Right cardiac atrium (tissue), 5 donors: ENCODE results near the gene TAF4. TPM values are rescaled to one million over a fixed set of nuclear protein-coding genes. Genes with fewer than 3 reads are reported as not detected.

ENCODE experiments used
- ATAC-seq, 2 donors: fragments of 200-7000 bp; cut with Tn5 transposase; one replicate each; pipeline versions ENCODE4 v1.8.0 to v1.9.1; 2020; ENCODE audit warnings: moderate library complexity in 2 of 2, mild to moderate bottlenecking in 1 of 2
- DNase-seq, 3 donors: peaks; one replicate each; pipeline ENCODE4 v3.0.0-alpha.2; 2020
- H3K27ac ChIP-seq: one replicate; pipeline ENCODE4 v1.5.1; 2013; ENCODE audit warnings: mild to moderate bottlenecking, low read length, control low read depth, moderate library complexity
- H3K27me3 ChIP-seq: one replicate; pipeline ENCODE4 v1.6.1; 2013; ENCODE audit not compliant: control insufficient read depth, insufficient read depth
- H3K4me1 ChIP-seq: one replicate; pipeline ENCODE4 v1.6.1; 2013; ENCODE audit warnings: low read length; ENCODE audit not compliant: control insufficient read depth, insufficient read depth
- H3K4me3 ChIP-seq: one replicate; pipeline ENCODE4 v1.5.1; 2013; ENCODE audit warnings: low read length, control low read depth
- H3K9me3 ChIP-seq: one replicate; pipeline ENCODE4 v1.6.1; 2013; ENCODE audit warnings: low read length; ENCODE audit not compliant: control insufficient read depth
- WGBS: extraction: QIAGEN DNeasy Blood & Tissue Kit; methylation state at CpG from one replicate; pipeline ENCODE4 v1.1.7; 2013; 5-methylcytosine and 5-hydroxymethylcytosine counted together
- intact Hi-C, 4 donors: fragments of 100-400 bp; cut with DNase I; formaldehyde crosslinking; loops; one replicate each; pipeline versions ENCODE4 v1.11.0 to v1.14.0; 2022 to 2023
- polyA plus RNA-seq: library from polyadenylated mRNA; stranded (reverse); fragments of 200-250 nt; gene quantifications from one replicate; pipeline ENCODE4 v1.2.3, GENCODE V29; 2013
- total RNA-seq, 4 donors: library from RNA; stranded (reverse); fragmentation: NEBNext Ultra II Directional; extraction: Animal tissue kit (Norgen Biotek cat#: 25700); gene quantifications; one replicate each; pipeline ENCODE4 v1.2.1, GENCODE V29; 2021
- donor health status: healthy with polysubstance abuse.
- donor health status: DM: no; HTN: yes; CAD: no.
- donor health status: DM: no; HTN: no; CAD: no.
- donor health status: DM: no; HTN: yes; CAD: no; lungs with severe emphysema.
- donor health status: DM: yes; HTN: yes; CAD: no.

TAF4 gene
- total and polyA plus RNA-seq, 5 donors, result 3.8 to 13.6 (median 8.3) TPM

- WGBS, result 49% methylated on average over 12 of the region's 12 CpGs
- Histone ChIP-seq H3K27ac (no peak overlapping the region), H3K4me3 (no peak overlapping the region), H3K9me3 (no peaks in the 10 kb centered on the region), H3K4me1 (no peaks in the 10 kb centered on the region), H3K27me3 (no peaks in the 10 kb centered on the region)
- intact Hi-C loops, result no loop called here
- ATAC-seq (no peak), DNase-seq (no peak)
Observed at GRCh38 chr20:61956396-61957342, 109.0 kb downstream of the TAF4 start.

- intact Hi-C loops, result no loop called here
- H3K4me3 ChIP-seq, result no peak overlapping the region
- WGBS, result 66% methylated on average over 6 of the region's 6 CpGs
- no peaks in the 10 kb centered on the region for H3K4me1 ChIP-seq
- ATAC-seq, result no peak
- H3K9me3 ChIP-seq, result no peaks in the 10 kb centered on the region
- H3K27me3 ChIP-seq, result no peaks in the 10 kb centered on the region
- DNase-seq, result no peak
- no peak overlapping the region for H3K27ac ChIP-seq
Observed at GRCh38 chr20:61955668-61956395, 109.8 kb downstream of the TAF4 start.

- intact Hi-C loops, result no loop called here
- Histone ChIP-seq H3K4me3 (no peak overlapping the region), H3K9me3 (no peaks in the 10 kb centered on the region), H3K27me3 (no peaks in the 10 kb centered on the region), H3K27ac (no peak overlapping the region), H3K4me1 (no peaks in the 10 kb centered on the region)
- whole genome bisulfite sequencing, result 39% methylated on average over 16 of the region's 16 CpGs
- ATAC-seq (no peak), DNase-seq (peak in 1 of 3 donors; percentile 41)
Observed at GRCh38 chr20:61954276-61955021, 111.2 kb downstream of the TAF4 start.

- H3K9me3 ChIP-seq, result no peaks in the 10 kb centered on the region
- peak in 1 of 3 donors; percentile 38 for DNase-seq
- H3K4me1 ChIP-seq, result no peaks in the 10 kb centered on the region
- no peaks in the 10 kb centered on the region for H3K27me3 ChIP-seq
- intact Hi-C loops, result no loop called here
- H3K27ac ChIP-seq, result no peak overlapping the region
- H3K4me3 ChIP-seq, result no peak overlapping the region
- ATAC-seq, result no peak
- WGBS, result 81% methylated on average over 20 of the region's 20 CpGs
Observed at GRCh38 chr20:61953037-61954021, 112.4 kb downstream of the TAF4 start.

- peak in 1 of 2 donors; percentile 45 for ATAC-seq
- no peaks in the 10 kb centered on the region for H3K27me3 ChIP-seq
- no peak overlapping the region for H3K4me3 ChIP-seq
- H3K4me1 ChIP-seq, result no peaks in the 10 kb centered on the region
- peak in 1 of 3 donors; percentile 61 for DNase-seq
- H3K27ac ChIP-seq, result no peak overlapping the region
- 26% methylated on average over 22 of the region's 22 CpGs for WGBS
- intact Hi-C loops, result no loop called here
- no peaks in the 10 kb centered on the region for H3K9me3 ChIP-seq
Observed at GRCh38 chr20:61951695-61952533, 113.8 kb downstream of the TAF4 start.

- intact Hi-C loops, result no loop called here
- WGBS, result 30% methylated on average over 7 of the region's 7 CpGs
- Histone ChIP-seq H3K4me3 (no peak overlapping the region), H3K9me3 (no peaks in the 10 kb centered on the region), H3K27me3 (no peaks in the 10 kb centered on the region), H3K27ac (no peak overlapping the region), H3K4me1 (no peaks in the 10 kb centered on the region)
- DNase-seq (no peak), ATAC-seq (no peak)
Observed at GRCh38 chr20:61950641-61951071, 115.0 kb downstream of the TAF4 start.

GRCh38 chr20:61949714-61950640, 115.7 kb downstream of the TAF4 start:
- H3K27ac ChIP-seq, result no peak overlapping the region
- H3K4me1 ChIP-seq, result no peaks in the 10 kb centered on the region
- no peak overlapping the region for H3K4me3 ChIP-seq
- no peaks in the 10 kb centered on the region for H3K27me3 ChIP-seq
- no peaks in the 10 kb centered on the region for H3K9me3 ChIP-seq
- intact Hi-C loops, result no loop called here
- ATAC-seq (no peak), DNase-seq (peak in 1 of 3 donors; percentile 42)
- 81% methylated on average over 21 of the region's 21 CpGs for WGBS

- Histone ChIP-seq H3K4me1 (no peaks in the 10 kb centered on the region), H3K27ac (no peak overlapping the region), H3K4me3 (no peak overlapping the region), H3K27me3 (no peaks in the 10 kb centered on the region), H3K9me3 (no peaks in the 10 kb centered on the region)
- intact Hi-C loops, result no loop called here
- WGBS, result 88% methylated on average over 7 of the region's 7 CpGs
- ATAC-seq, result peak in 1 of 2 donors; percentile 57
- DNase-seq, result peak in 1 of 3 donors; percentile 23
Observed at GRCh38 chr20:61949363-61949713, 116.3 kb downstream of the TAF4 start.
